Activated CD8-positive, alpha-beta memory T cell treated with anti-CD3 and anti-CD28 coated beads for 24 hours (primary cell): ENCODE results near the gene ZNF684.
"Not testable (repeated sequence)": the region's sequence is repeated elsewhere in the genome, so short reads cannot be mapped to it uniquely, and the experiment has no call there.

Experiments
- DNase-seq: peaks from one replicate; pipeline ENCODE4 v3.0.0-alpha.2; 2020

The ZNF684 gene

DNA sequence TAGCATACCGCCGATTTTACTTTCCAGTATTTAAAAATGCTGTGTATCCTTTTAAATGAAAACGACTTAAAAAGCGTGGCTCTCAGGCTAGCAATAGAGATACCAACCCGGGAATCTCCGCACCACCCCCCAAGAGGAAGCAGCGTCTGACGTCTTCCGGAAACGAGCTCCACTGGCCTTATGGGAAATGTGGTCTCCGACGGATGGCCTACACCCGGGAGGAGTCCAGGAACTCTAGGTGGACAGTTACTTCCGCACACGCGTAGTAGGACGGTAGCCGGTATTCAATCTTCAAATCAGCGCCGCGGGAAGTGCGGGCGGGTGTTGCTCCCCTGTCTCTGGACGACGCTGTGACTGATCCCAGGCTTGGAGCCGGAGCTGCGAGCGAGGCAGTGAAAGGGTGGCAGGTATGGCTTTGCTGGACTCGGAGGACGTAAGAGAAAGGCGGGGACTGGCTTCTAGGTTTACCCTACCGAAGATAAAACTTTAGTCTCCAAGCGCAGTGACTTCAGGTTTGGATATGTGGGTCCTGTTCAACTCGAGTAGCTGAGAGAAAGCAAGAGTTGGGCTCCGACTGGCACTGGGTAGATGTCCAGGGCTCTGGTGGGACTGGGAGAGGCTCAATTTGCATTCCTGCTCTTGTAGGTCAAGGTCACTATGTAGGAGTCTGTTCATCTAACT lies at the start of gene ZNF684:
TSS of gene ZNF684 (plus strand) at position 257 of the 681 bp plus-strand sequence. CDS start 1,530 bp downstream, outside the sequence.
- peak; percentile 87 for DNase-seq

DNA sequence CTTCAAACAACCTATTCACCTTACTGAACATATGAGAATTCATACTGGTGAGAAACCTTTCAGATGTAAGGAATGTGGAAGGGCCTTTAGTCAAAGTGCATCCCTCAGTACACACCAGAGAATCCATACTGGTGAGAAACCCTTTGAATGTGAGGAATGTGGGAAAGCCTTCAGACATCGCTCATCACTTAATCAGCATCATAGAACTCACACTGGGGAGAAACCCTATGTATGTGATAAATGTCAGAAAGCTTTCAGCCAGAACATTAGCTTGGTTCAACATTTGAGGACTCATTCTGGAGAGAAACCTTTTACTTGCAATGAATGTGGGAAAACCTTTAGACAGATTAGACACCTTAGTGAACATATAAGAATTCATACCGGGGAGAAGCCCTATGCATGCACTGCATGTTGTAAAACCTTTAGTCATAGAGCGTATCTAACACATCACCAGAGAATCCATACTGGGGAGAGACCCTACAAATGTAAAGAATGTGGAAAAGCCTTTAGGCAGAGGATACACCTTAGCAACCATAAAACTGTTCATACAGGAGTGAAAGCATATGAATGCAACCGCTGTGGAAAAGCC lies 36.0 kb upstream of the ZNF684 start:
- no peak for DNase-seq

DNA sequence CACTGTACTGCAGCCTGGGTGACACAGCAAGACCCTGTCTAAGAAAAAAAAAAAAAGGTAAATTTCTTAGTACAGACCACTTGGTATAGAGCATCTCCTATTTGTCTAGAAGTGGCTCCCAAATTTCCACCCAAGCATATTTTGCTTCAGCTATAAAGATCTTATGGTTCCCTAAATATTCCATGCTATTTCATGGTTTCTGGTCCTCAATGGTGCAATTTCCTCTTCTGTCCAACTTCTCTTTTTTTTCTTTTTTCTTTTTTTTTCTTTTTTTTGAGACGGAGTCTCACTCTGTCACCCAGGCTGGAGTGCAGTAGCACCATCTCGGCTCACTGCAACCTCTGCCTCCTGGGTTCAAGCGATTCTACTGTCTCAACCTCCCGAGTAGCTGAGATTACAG lies 28.8 kb upstream of the ZNF684 start:
- not testable (repeated sequence) for DNase-seq

GRCh38 chr1:40507973-40508372 lies 23.5 kb upstream of the ZNF684 start:
- no peak for DNase-seq

DNA sequence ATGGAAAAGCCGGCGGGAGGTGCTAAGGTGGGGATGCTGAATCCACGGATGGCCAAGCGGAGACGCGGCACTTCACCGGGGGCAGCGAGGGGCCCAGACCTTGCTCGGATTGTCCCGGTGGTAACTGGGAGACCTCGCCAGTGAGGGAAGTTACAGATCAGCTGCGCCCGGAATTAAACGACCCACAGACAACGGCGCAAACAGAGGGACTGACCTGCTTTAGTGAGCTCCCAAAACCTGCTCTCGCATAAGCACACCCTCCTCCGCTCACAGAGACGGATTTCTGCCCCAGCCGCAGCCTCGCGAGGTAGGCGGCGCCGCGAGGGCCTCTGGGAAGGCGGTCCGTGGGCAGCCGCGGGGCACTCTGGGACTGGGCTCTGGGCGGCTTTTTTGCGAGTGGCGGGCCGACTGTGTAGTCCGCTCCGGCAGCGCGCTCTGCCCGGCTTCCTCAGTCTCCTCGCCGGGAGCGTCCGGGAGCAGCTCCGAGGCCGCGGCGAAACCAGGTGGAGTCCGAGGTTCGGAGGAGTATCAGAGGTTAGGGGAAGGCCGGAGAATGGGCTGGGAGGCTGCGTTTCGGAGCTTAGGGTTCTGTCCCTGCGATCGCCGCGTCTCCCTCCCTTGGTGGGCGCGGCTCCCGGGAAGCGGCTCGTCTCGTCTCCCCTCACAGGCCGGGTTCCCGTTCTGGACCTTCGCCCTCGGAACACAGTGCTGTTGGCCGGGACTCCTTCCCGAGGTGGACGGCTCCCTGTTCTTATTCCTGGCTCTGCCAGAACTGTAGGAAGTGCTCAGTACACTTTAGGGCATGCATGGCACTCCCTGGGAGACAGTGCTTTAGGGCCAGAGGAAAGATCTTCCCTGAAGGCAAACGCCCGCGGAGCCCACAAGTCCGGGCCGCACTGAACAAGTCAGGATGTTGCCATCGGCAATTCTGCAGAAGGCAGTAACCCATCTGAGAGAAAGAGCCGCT lies 22.8 kb upstream of the ZNF684 start, which contains the start of gene EXO5:
TSS of gene EXO5 (plus strand) at position 393 of the 967 bp plus-strand sequence. CDS start 5,778 bp downstream, outside the sequence.
- peak; percentile 93 for DNase-seq

DNA sequence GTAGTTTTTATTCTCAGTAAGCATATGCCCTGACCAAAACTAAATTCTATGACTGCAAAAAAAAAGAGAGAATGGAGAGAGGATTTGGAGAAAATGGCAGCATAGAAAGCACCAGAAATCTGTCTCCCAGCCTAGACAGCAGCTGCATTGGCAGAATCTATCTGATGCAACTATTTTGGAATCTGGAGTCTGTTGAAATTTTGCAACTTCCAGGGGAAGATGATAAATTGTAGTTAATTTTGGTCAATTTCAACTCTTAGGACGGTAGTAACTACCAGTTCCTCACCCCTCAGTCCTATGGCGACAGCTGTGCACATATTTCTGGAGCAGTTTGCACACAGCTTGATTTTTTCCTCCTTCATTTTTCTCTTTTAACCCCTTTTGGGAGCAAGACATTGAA lies 11.9 kb upstream of the ZNF684 start:
- no peak for DNase-seq

- no peak for DNase-seq
Measured at GRCh38 chr1:40530735-40531380, 579 bp upstream of the ZNF684 start.

DNA sequence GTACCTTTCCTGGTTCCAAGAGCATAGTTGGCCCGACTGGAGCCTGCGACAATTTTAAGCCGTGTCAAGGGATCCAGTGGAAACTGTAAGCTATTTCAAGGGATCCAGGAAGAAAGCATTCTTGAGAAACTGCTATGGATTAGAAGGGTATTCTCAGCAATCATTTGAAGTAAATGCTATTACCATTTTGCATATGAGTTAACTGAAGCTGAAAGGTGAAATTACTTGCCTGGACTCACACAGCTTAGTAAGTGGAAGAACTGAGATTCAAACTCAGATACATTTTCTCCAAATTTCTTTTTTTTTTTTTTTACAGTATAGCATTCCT lies 589 bp downstream of the ZNF684 start:
- no peak for DNase-seq

- no peak for DNase-seq
Measured at GRCh38 chr1:40532844-40533424, 1.5 kb downstream of the ZNF684 start.

GRCh38 chr1:40534589-40534988 lies 3.2 kb downstream of the ZNF684 start:
- no peak for DNase-seq

- no peak for DNase-seq
Measured at GRCh38 chr1:40535732-40536131, 4.3 kb downstream of the ZNF684 start.

- no peak for DNase-seq
Measured at GRCh38 chr1:40539338-40539737, 7.9 kb downstream of the ZNF684 start.

DNA sequence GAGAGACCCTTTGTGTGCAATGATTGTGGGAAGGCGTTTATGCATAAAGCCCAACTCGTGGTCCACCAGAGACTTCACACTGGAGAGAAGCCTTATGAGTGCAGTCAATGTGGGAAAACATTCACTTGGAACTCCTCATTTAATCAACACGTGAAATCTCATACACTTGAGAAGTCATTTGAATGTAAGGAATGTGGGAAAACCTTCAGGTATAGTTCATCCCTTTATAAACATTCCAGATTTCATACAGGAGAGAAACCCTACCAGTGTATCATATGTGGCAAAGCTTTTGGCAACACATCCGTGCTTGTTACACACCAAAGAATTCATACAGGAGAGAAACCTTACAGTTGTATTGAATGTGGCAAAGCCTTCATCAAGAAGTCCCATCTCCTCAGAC lies 15.5 kb downstream of the ZNF684 start:
- no peak for DNase-seq

- no peak for DNase-seq
Measured at GRCh38 chr1:40553017-40553416, 21.6 kb downstream of the ZNF684 start.

- DNase-seq = not testable (repeated sequence)
Measured at GRCh38 chr1:40554807-40555206, 23.4 kb downstream of the ZNF684 start.

DNA sequence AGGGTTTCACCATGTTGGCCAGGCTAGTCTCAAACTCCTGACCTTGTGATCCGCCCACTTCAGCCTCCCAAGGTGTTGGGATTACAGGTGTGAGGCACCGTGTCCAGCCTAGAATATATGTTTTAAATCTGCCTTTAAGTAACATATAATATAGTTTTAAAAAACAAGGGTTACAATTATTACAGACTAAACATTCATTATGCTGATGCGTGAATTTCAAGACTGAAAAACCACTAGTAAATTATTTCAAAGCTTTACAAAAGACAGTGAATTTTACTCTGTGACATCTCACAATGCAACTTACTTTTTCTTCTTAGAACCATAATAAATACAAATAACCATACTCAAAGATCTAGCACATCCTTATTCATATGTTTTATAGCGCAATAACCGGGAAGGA lies 24.7 kb downstream of the ZNF684 start:
- no peak for DNase-seq

GRCh38 chr1:40558241-40558640 lies 26.8 kb downstream of the ZNF684 start:
- not testable (repeated sequence) for DNase-seq

- no peak for DNase-seq
Measured at GRCh38 chr1:40562185-40562584, 30.7 kb downstream of the ZNF684 start.

- DNase-seq = no peak
Measured at GRCh38 chr1:40563266-40563665, 31.8 kb downstream of the ZNF684 start.

DNA sequence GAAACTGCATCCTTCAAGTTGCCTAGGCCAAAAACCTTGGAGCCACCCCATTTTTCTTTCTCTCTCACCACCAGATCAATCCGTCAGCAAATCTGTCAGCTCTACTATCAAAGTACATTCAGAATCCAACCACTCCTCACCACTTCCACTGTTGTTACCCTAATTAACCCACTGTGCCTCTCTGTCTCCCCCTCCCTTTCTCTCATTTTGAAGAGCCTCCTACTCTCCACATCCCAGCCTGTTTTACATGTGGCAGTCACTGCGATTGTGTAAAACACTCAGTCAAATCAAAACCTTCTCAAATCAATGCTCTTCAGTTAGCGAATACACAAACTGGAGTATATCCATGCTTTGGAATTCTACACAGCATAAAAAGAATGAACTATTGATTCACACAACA lies 33.1 kb downstream of the ZNF684 start:
- no peak for DNase-seq

DNA sequence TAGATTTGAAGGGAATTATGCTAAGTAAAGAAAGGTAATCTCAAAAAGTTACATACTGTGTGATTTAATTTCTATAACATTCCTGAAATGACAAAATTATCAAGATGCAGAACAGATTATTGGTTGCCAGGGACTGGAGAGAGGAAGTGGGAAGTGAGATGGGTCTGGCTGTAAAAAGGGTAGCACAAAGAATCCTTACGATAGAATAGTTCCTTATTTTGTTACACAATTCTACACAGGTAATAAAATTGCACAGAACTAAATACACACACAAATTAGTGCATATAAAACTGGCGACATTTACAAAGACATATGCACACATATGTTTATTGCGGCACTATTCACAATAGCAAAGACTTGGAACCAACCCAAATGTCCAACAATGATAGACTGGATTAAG lies 33.5 kb downstream of the ZNF684 start:
- no peak for DNase-seq

GRCh38 chr1:40567825-40568224 lies 36.4 kb downstream of the ZNF684 start:
- DNase-seq = no peak

- DNase-seq = not testable (repeated sequence)
Measured at GRCh38 chr1:40574805-40575204, 43.4 kb downstream of the ZNF684 start.
